Caco-2 (cell line): ENCODE results near the gene CAP1. TPM values are rescaled to one million over a fixed set of nuclear protein-coding genes. Genes with fewer than 3 reads are reported as not detected.

Source experiments
- BruUV-seq: library from RNA; stranded (reverse); fragments of 400-500 nt; replicated peaks from 2 replicates; lab custom pipeline; 2021; lab: Mats Ljungman, UMichigan
- CTCF ChIA-PET: fragments of 300-600 bp; sonication (Branson Sonifier 250); formaldehyde crosslinking; loops from one replicate; lab custom pipeline; 2022; ENCODE audit warnings: antibody characterized with exemption; lab: Charles Lee
- POLR2A ChIA-PET: fragments of 300-600 bp; sonication (Branson Sonifier 250); formaldehyde crosslinking; loops from one replicate; lab custom pipeline; 2022; ENCODE audit warnings: antibody characterized with exemption; lab: Charles Lee
- DNase-seq, 2 experiments: peaks; one replicate each; pipeline versions ENCODE4 v3.0.0 to v3.0.0-alpha.2; 2020 to 2022
- H3K27me3 ChIP-seq: replicated peaks from 2 replicates; pipeline ENCODE4 v1.6.0; 2011; ENCODE audit warnings: low read length; ENCODE audit not compliant: control insufficient read depth, insufficient read depth
- H3K36me3 ChIP-seq: 2 replicates; pipeline ENCODE4 v1.5.1; 2011; ENCODE audit warnings: low read length; ENCODE audit not compliant: control insufficient read depth, insufficient read depth
- H3K4me1 ChIP-seq: fragments of 250-450 bp; sonication (Bioruptor Pico); 2 replicates; pipeline ENCODE4 v1.5.1; 2020; ENCODE audit warnings: mild to moderate bottlenecking
- H3K4me3 ChIP-seq: 2 replicates; pipeline ENCODE4 v1.5.1; 2011; ENCODE audit warnings: low read depth, mild to moderate bottlenecking, control low read depth, low read length
- H3K9me3 ChIP-seq: fragments of 250-450 bp; sonication (Bioruptor Pico); 2 replicates; pipeline ENCODE4 v1.5.1; 2020; ENCODE audit warnings: mild to moderate bottlenecking, moderate library complexity
- H3K27ac Mint-ChIP-seq: one replicate; pipeline ENCODE4 v1.8.0; 2022; ENCODE audit warnings: mixed read lengths; ENCODE audit not compliant: unreplicated experiment
- H3K27me3 Mint-ChIP-seq: one replicate; pipeline ENCODE4 v1.8.0; 2022; ENCODE audit warnings: mixed read lengths; ENCODE audit not compliant: insufficient read depth, unreplicated experiment
- H3K36me3 Mint-ChIP-seq: one replicate; pipeline ENCODE4 v1.8.0; 2022; ENCODE audit warnings: mild to moderate bottlenecking, mixed read lengths; ENCODE audit not compliant: insufficient read depth, unreplicated experiment
- H3K4me1 Mint-ChIP-seq: one replicate; pipeline ENCODE4 v1.8.0; 2022; ENCODE audit warnings: low read depth, mixed read lengths; ENCODE audit not compliant: unreplicated experiment
- H3K4me3 Mint-ChIP-seq: one replicate; pipeline ENCODE4 v1.8.0; 2022; ENCODE audit warnings: mild to moderate bottlenecking, moderate library complexity, mixed read lengths; ENCODE audit not compliant: unreplicated experiment
- H3K9me3 Mint-ChIP-seq: one replicate; pipeline ENCODE4 v1.8.0; 2022; ENCODE audit warnings: mixed read lengths; ENCODE audit not compliant: unreplicated experiment
- intact Hi-C: fragments of 100-400 bp; cut with micrococcal nuclease; formaldehyde crosslinking; loops from one replicate; pipeline ENCODE4 v1.10.0; 2022; ENCODE audit not compliant: unreplicated experiment
- total RNA-seq: library from RNA; stranded (reverse); gene quantifications from 2 replicates; pipeline ENCODE4 v1.2.3, GENCODE V29; 2022
- TF ChIP-seq, protein P1 (sequence below), 2 experiments: fragments of 200-600 bp in 1 of 2; IDR thresholded peaks; 1 replicate in 1 of 2; 2 replicates in 1 of 2; pipeline versions ENCODE4 v1.5.1 to v1.8.0; 2011 to 2022; ENCODE audit warnings: antibody characterized with exemption in 1 of 2, control low read depth in 1 of 2, inconsistent platforms in 1 of 2, low read depth in 1 of 2, low read length in 1 of 2, mild to moderate bottlenecking in 1 of 2, moderate library complexity in 1 of 2; ENCODE audit not compliant: insufficient read depth in 1 of 2, severe bottlenecking in 1 of 2, unreplicated experiment in 1 of 2

Gene CAP1
- total RNA-seq, 1 experiment from 2014 or later, result 181 TPM

DNA sequence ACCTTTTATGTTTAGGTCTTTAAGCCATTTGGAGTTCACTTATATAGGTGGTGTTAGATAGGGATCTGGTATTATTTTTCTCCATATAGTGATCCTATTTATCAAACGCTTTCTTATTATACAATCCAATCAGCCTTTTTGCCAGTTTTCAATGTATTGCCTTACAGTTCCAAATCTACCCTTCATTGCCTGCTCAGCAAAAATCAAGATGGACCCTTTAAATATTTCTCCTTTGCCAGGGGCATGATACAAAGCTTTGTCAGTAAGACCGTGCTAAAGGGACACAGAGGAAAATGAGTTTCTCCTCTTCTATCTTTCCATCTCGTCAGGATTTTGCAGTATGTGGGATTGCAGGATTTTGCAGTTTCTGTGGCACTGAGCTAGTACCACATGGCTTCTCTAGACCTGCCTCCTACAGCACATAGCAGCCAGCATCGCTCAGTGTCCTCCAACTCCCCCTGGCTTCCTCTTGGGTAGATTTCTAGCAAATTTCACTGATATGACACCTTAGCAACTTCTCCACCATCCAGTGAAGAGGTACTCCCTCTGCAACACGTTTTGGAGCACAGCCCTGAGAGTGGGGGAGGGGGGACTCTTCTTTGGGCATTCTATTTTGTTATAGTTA, 22.5 kb upstream of the CAP1 start:
- ChIA-PET CTCF (interaction anchor here (0.6 to 0.8 kb wide), 3 partner anchors 41 to 344 kb away, joined by 3 to 7 read pairs (median 4); no protein-coding TSS in a partner anchor), POLR2A (no interaction called here)
- no TSS peak for BruUV-seq
- intact Hi-C loops, result no loop called here
- DNase-seq, result peak in 1 of 2 experiments; percentile 16
- no peaks in the 10 kb centered on the region for H3K4me1 Mint-ChIP-seq
- Histone ChIP-seq H3K4me1 (no peaks in the 10 kb centered on the region), H3K9me3 (no peaks in the 10 kb centered on the region), H3K4me3 (no peak overlapping the region), H3K36me3 (no peaks in the 10 kb centered on the region), H3K27me3 (no peaks in the 10 kb centered on the region)
- H3K9me3 Mint-ChIP-seq, result no peaks in the 10 kb centered on the region
- TF ChIP-seq, protein P1, sequence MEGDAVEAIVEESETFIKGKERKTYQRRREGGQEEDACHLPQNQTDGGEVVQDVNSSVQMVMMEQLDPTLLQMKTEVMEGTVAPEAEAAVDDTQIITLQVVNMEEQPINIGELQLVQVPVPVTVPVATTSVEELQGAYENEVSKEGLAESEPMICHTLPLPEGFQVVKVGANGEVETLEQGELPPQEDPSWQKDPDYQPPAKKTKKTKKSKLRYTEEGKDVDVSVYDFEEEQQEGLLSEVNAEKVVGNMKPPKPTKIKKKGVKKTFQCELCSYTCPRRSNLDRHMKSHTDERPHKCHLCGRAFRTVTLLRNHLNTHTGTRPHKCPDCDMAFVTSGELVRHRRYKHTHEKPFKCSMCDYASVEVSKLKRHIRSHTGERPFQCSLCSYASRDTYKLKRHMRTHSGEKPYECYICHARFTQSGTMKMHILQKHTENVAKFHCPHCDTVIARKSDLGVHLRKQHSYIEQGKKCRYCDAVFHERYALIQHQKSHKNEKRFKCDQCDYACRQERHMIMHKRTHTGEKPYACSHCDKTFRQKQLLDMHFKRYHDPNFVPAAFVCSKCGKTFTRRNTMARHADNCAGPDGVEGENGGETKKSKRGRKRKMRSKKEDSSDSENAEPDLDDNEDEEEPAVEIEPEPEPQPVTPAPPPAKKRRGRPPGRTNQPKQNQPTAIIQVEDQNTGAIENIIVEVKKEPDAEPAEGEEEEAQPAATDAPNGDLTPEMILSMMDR (IDR thresholded peaks at IDR 0.05; ENCODE audit: insufficient read depth in 1 of 2, low read depth in 1 of 2, low read length in 1 of 2, severe bottlenecking in 1 of 2, unreplicated experiment in 1 of 2), result peak in 1 of 2 experiments; percentile 5
- H3K4me3 Mint-ChIP-seq, result no peak overlapping the region
- H3K27me3 Mint-ChIP-seq, result no peaks in the 10 kb centered on the region
- no peaks in the 10 kb centered on the region for H3K36me3 Mint-ChIP-seq
- H3K27ac Mint-ChIP-seq, result no peak overlapping the region

DNA sequence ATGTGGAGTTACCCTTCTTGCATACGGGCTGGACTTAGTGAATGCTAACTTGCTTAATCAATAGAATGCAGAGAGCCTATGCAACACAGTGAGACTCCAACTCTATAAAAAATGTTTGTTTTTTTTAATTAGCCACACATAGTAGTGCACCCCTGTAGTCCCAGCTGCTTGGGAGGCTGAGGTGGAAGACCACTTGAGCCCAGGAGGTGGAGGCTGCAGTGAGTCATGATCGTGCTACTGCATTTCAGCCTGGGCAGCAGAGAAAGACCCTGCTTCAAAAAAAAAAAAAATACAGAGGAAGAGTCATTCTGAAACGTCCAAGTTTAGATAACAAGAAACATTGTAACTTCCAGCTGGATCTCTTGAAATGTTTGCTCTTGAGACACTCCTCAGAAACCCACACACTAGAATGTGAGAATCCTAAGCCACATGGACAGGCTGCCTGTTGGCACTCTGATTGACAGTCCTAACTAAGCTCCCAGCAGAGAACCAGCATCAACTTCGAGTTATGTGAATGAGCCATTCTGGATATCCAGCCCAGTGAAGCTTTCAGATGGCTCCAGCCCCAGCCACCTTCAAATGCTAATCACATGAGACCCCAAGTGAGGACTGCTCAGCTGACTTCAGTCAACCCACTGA, 20.0 kb upstream of the CAP1 start:
- no peaks in the 10 kb centered on the region for H3K36me3 Mint-ChIP-seq
- no peak overlapping the region for H3K27ac Mint-ChIP-seq
- no peaks in the 10 kb centered on the region for H3K4me1 Mint-ChIP-seq
- H3K9me3 ChIP-seq, result no peaks in the 10 kb centered on the region
- no peaks in the 10 kb centered on the region for H3K36me3 ChIP-seq
- no peak overlapping the region for H3K4me3 ChIP-seq
- no peaks in the 10 kb centered on the region for H3K4me1 ChIP-seq
- intact Hi-C loops, result no loop called here
- H3K9me3 Mint-ChIP-seq, result no peaks in the 10 kb centered on the region
- CTCF ChIA-PET, result no interaction called here
- H3K27me3 Mint-ChIP-seq, result no peaks in the 10 kb centered on the region
- no TSS peak for BruUV-seq
- TF ChIP-seq, protein P1 (IDR thresholded peaks at IDR 0.05; ENCODE audit: insufficient read depth in 1 of 2, low read depth in 1 of 2, low read length in 1 of 2, severe bottlenecking in 1 of 2, unreplicated experiment in 1 of 2), result no peak
- DNase-seq, result no peak
- no peak overlapping the region for H3K4me3 Mint-ChIP-seq
- POLR2A ChIA-PET, result no interaction called here
- H3K27me3 ChIP-seq, result no peaks in the 10 kb centered on the region

DNA sequence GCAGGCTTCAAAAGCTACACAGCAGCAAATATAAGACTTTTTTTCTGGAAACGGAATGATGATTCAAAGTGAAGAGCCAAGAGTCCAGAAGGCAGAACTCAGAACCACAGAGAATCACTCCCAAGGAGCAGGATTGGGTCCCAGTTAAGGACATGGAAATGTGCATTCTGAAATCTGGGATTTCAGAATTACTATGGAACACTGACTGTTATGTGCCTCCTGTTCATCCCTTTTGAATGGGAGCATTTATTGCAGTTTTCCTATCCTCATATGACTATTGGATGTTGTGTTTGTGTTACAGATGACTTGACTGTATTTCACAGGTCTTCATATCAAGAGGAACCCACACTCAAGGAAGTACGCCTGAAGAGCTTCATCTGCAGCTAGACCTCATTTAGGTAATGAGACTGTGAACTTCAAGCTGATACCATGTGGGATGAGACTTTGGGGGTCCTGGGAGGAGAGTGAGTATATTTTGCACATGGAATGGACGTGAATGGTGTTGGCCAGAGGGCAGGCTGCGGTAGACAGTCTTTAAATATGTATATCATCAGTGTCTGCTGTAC, 17.1 kb upstream of the CAP1 start:
- DNase-seq, result no peak
- no peaks in the 10 kb centered on the region for H3K36me3 ChIP-seq
- Mint-ChIP-seq H3K36me3 (no peaks in the 10 kb centered on the region), H3K27me3 (no peaks in the 10 kb centered on the region), H3K27ac (no peak overlapping the region), H3K4me3 (no peak overlapping the region), H3K9me3 (no peaks in the 10 kb centered on the region), H3K4me1 (no peaks in the 10 kb centered on the region)
- ChIA-PET CTCF (no interaction called here), POLR2A (no interaction called here)
- no peaks in the 10 kb centered on the region for H3K9me3 ChIP-seq
- TF ChIP-seq, protein P1 (IDR thresholded peaks at IDR 0.05; ENCODE audit: insufficient read depth in 1 of 2, low read depth in 1 of 2, low read length in 1 of 2, severe bottlenecking in 1 of 2, unreplicated experiment in 1 of 2), result no peak
- no peak overlapping the region for H3K4me3 ChIP-seq
- H3K27me3 ChIP-seq, result no peaks in the 10 kb centered on the region
- no TSS peak for BruUV-seq
- no peaks in the 10 kb centered on the region for H3K4me1 ChIP-seq
- intact Hi-C loops, result no loop called here
